GM18951 (cell line): ENCODE data around the gene FOXC2.

Source experiments
- POLR2A ChIP-seq: IDR thresholded peaks from 4 replicates; pipeline ENCODE4 v1.6.1; 2011; ENCODE audit warnings: mild to moderate bottlenecking; ENCODE audit not compliant: insufficient read length, insufficient read depth; ENCODE audit errors: extremely low read depth
- in situ Hi-C: fragments of 300-500 bp; cut with MboI; formaldehyde crosslinking; loops from one replicate; pipeline ENCODE4 v1.12.0; 2022; ENCODE audit warnings: low sequenced_read_pairs, mixed read lengths, inconsistent platforms; ENCODE audit not compliant: unreplicated experiment

The FOXC2 gene

DNA sequence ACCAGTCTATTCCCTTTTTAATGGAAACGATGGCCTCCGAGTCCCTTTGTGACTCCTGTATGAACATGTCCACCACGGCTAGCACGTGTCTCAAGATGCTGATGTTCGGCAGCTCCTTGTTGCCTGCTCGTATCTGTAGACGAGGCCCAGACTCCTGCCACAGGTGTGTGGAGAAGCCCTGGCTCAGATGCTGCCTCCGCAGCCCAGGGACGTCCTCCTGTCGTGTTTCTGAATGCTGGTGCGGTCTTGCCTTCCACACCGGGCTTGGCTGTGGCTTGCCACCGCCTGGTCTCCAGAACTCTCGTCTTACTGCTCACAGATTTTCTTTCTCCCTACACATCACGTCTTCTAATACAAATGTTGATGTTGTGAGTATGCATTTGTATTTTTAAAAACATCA, 39.3 kb upstream of the FOXC2 start:
- no peak for TF ChIP-seq POLR2A
- in situ Hi-C loops, result loop anchor here (5.0 kb wide), 1 partner anchor 450 kb away; no protein-coding TSS in a partner anchor

DNA sequence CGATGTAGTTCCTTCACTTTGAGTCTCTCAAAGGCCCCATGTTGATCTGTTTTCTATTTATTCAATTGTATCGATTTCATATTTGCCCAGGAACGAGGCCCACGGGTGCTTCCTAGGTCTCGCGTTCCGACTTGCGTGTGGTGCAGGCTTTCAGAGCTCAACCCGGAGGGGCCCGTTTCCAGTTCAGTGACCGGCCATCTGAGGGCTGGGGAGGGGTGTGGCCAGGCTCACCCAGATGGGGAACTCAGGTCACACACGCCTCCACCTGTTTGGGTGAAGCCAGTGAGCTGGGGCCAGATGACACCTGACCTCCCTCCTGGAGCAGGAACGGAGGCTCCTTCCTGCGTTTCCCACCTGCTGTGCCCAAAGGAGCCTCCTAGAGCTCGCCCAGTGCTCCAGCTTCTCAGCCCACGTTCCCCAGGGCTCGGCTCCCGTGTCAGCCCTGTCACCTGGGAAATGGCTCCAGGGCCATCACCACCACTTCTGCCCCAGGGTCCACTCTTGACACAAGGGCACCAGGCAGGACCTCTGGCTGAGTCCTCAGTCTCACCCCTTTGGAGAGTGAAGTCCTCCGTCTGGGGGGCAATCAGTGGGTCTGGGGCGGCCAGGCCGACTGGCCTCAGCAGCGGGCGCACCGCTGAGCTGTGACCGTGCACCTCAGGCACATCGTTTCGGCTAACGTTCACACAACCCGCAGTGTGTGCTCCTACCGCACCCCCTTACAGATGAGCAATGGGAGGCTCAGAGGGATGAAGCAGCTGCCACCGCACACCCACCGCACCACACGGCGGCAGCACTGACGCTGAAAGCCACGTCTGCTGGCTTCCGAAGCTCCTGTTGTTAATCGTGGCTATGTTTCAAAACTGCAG, 38.3 kb upstream of the FOXC2 start:
- no peak for TF ChIP-seq POLR2A
- in situ Hi-C loops, result loop anchor here (5.0 kb wide), 1 partner anchor 451 kb away; no protein-coding TSS in a partner anchor

DNA sequence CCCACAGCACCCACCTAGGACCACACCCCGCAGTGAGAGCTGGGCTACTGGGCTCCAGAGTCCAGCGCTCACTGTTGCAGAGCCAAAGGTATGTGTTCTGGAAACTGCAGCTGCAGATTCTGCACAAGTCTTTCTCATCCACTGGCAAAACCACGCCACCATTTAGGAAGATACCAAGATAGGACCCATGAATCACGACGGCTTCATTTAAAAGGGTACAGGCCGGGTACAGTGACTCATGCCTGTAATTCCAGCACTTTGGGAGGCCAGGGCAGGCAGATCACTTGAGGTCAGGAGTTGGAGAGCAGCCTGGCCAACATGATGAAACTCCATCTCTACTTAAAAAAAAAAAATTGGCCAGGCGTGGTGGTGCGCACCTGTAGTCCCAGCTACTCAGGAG, 37.5 kb upstream of the FOXC2 start:
- TF ChIP-seq POLR2A, result no peak
- in situ Hi-C loops, result loop anchor here (5.0 kb wide), 1 partner anchor 452 kb away; no protein-coding TSS in a partner anchor

DNA sequence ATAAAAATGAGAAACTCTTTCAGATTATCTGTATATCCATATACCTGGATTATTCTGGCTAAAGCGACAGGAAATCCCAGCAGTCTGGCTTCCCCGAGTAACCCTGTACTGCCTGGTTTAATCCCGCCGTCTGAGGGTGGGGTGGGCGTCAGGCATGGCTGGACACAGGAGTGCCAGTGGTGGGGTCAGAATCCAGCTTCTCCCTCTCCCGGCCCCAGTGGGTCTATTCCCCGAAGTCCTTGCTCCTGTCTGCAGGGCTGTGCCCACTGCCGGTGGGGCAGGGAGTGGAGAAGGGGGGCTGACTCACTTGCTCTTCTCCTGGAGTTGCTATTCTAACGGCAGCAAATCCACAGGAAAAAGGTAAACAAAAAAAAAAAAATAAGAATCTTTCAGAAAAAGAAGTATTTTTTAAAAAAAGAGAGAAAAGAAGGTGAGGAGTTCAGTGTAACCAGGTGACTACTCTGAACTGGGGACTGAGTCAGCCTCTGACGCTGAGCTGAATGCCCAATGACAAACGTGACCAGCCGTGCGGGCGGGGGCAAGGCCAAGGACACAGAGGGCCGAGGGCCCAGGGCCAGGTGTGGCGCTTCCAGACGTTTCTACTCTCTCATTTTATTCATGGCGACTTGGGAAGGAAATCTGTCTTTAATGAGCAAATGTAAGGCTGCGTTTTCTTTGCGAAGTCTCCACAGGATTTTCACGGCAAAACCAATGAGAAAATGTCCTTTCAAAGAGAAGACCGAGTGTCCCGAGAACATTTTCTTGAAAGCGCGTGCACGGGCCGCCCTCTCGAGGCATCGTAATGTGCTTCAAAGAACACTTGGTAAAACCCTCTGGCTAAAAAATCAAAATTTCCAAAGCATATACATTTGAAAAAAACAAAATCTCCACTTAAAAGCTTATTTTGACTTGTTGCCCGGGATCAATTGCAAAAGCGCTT, 36.1 kb upstream of the FOXC2 start:
- no peak for TF ChIP-seq POLR2A
- in situ Hi-C loops, result no loop called here

DNA sequence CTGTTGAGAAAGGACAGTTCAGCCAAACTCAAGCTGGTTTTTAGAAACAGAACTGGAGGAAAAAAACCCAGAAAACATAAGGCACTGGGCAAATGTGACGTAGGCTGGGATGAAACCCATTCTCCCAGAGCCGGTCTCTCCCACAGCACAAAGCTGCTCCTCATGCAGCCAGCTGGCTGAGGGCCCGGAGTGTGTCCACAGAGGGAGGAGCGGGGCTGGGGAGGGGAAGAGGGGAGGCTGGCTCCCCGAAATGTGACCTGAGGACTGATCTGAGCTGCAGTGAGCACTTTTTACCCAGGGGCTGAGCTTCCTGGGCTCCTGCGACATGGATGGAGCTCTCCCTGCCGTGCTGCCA, 35.5 kb upstream of the FOXC2 start:
- no peak for TF ChIP-seq POLR2A
- in situ Hi-C loops, result no loop called here

DNA sequence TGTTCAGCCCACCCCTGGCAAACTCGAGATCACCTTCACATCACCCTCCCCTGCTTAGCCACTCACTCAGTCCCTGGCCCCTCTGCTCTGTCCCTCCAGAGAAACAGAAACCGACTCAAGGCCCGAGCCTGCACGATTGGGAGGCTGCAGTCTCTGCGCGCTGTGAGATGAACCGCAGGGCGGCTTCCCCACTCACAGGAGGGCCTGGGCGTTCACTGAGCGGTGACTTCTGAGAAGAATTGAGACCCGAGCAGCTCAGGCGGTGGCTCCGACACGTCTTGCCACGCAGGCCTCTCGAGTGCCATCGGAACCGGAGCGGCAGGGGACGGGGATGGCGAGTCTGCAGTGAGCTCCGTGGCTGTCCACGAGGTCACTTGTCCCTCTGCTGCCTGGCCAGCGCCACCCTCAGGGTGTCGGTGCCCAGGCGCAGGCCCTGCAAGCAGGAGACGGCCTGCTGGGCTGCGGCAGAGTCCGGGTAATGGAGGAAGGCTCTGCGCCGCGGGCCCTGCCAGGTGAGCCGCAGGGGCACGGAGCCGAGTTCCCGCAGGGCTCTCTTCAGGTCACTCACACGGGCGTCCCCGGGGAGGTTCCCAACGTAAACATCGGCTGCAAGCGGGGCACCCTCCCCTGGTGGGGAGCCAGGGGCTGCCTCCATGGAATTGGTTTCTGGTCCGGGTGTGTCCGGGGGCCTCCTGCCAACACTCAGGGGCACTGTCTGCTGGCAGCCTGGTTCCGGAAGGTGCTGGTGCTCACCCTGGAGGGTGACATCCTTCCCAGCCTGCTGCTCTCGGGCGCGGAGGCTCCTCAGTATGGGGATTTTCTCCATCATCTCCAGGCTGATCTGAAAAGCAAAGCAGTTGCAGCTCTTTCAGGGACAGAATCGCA, 34.7 kb upstream of the FOXC2 start:
- in situ Hi-C loops, result no loop called here
- TF ChIP-seq POLR2A, result no peak

DNA sequence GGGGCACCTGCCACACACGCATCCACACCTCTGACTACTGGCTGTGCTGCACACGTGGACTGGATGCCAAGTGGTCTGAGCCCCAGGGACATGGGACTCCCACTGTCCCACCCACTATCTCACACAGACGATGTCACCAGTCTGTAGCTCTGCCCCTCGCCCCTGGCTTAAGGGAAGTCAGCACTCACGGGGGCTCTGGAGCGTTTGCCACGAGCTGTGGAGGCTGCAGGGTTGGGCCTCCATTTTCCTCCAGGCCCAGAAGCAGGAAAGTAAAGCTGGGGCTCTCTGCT, 34.2 kb upstream of the FOXC2 start:
- no peak for TF ChIP-seq POLR2A
- in situ Hi-C loops, result no loop called here

DNA sequence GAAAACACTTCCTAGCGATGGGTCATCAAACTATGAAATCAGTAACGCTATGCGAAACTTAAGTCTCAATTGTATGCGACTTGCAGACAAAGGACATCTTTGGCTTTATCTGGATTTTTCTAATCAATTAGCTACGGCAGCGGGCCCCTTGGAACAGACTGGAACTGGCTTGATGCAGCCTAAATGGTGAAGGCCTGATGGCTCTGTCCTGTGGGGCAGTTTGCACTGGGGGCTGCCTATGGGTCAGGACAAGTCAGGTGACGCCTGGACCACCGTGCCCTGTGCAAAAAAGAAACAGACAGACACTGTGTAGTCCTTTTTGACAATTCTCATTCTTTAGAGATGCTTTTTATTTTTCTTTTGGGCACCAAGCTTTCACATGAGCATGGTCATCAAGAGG, 33.6 kb upstream of the FOXC2 start:
- no peak for TF ChIP-seq POLR2A
- in situ Hi-C loops, result no loop called here

DNA sequence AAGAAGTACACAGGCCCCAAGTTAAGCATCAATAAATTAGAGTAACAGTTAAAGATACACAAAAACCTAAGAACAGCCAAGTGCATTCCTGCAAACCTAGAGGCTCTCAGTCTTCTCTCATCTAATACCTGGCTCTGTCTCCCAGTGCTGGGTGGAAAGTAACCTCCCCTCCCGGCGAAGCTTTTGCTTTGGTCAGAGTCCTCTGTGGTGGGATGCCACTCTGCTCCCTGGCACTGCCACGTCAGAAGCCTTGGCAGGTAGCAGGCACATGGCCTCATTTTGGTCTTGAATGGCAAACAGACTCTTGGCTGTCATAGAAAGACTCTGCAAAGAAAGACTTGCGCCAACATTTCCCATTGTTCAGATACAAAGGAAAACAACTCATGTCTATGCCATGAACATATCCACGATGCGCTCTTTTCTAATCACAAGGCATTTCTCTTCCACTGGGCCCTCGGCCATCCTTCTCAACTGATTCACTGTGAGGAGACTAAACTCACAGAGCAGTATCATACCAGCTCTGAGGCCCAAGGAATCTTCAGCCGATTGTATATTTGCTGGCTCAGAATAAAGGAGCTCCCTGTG, 32.8 kb upstream of the FOXC2 start:
- in situ Hi-C loops, result no loop called here
- TF ChIP-seq POLR2A, result no peak

DNA sequence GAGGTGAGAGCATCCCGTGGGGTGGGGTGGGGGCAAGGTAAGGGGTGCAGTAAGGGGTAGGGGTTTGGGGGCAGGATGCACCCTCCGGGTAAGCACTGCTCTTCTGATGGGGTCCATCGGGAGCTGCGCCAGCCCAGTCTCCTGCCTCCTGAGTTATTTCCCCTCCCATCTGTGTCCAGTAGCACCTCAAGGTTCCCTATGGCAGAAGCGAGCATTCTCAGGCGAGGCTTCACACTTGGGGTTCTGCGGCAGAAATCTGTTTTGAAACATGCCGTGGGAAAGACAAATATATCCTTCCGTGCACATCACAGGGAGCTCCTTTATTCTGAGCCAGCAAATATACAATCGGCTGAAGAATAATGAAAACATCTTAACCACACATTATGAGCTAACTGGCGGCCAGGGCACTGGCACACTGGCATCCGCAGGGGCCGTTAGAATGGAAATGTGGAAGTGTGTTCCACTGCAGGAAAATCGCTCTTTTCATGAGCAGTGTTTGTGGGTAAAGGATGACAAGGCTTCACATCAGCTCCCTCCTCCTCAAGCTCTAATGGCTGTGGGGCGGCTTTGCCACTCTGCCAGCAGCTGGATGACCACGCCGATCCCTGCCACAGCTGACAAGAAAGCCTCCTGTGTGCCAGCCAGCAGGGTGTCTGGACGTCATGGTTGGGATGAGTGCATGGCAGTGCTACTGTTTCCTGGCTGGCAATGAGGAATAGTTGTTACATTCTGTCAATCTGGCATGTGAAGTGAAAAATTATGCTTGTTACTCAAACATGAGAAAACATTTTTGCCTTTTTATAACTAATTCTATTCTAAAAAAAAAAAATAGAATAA, 31.6 kb upstream of the FOXC2 start:
- TF ChIP-seq POLR2A, result no peak
- in situ Hi-C loops, result no loop called here

DNA sequence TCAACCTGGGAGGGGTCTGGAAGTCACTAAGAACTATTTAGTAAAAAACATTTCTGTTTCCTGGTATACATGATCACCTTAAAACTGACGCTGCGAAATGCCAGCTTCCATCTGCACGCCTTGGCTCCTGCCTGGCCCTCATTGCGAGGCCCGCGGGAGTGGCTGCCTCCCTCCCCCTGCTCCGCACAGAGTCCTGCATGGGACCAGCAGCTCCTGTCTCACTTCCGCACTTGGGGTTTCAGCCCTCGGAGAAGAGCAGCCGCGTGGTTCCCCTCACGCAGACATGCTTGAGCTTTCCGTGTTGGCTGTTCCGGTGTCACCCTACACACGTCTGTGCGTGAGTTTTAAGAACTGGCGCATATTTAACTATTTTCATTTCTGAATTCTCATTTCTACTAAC, 30.0 kb upstream of the FOXC2 start:
- in situ Hi-C loops, result no loop called here
- no peak for TF ChIP-seq POLR2A

DNA sequence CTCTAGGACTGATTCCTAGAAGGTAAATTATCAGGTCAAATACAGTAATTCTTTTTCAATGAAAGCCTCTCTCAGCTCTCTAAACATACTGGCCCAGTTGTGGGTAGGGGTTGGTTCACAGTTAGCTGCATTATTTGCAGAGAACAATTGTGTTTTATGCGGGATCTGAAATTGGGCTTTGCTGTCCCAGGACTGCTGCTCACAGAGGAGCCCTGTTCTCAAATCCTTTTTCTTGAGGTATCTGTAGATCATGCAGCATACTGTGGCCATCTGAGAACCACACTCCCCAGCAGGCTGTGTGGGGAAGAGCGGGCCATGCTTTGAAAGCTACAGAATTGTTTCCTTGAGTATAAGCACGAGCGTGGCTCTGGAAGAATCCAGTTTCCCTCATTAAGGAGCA, 29.1 kb upstream of the FOXC2 start:
- no peak for TF ChIP-seq POLR2A
- in situ Hi-C loops, result no loop called here
